ENCODE results near the gene CUL4A. TPM values are rescaled to one million over a fixed set of nuclear protein-coding genes. Genes with fewer than 3 reads are reported as not detected.

Gene CUL4A
- total and polyA plus RNA-seq, 2 donors (not counting 1 experiment from before 2014, with no cell fraction given) = 107 to 126 TPM

GRCh38 chr13:113176280-113176679 lies 33.1 kb upstream of the CUL4A start:
- Histone ChIP-seq H3K9me3 (ENCODE audit: control insufficient read depth, insufficient read depth, low read depth, low read length) (no peaks in the 10 kb centered on the region), H3K9ac (ENCODE audit: insufficient read depth, low read length) (no peak overlapping the region), H3K4me1 (ENCODE audit: control insufficient read depth, extremely low read depth, insufficient read depth, low read length) (peaks cover 30% of the 10 kb centered on the region), H3K36me3 (ENCODE audit: control insufficient read depth, insufficient read depth, low read length) (peaks cover 37% of the 10 kb centered on the region), H3K4me3 (replicated peaks in 1 of 4; ENCODE audit: control extremely low read depth in 1 of 4, insufficient read depth in 1 of 4, low read depth in 3 of 4, low read length in 4 of 4) (no peak overlapping the region), H4K20me1 (ENCODE audit: control insufficient read depth, extremely low read depth, insufficient read depth, low read length) (no peaks in the 10 kb centered on the region), H2AFZ (ENCODE audit: low read length) (no peak overlapping the region), H3K27me3 (ENCODE audit: control insufficient read depth, insufficient read depth, low read length) (no peaks in the 10 kb centered on the region), H3K27ac (ENCODE audit: insufficient read depth, low read length) (peak overlapping the region; percentile 16), H3K4me2 (ENCODE audit: extremely low read depth, insufficient read depth, low read length) (no peak overlapping the region), H3K79me2 (ENCODE audit: control insufficient read depth, insufficient read depth, low read length) (peaks cover 4% of the 10 kb centered on the region)
- no peak for DNase-seq (ENCODE audit: low read depth in 2 of 2)
- no peak for TF ChIP-seq EZH2 (IDR thresholded peaks at IDR 0.05; ENCODE audit: low read length, missing control alignments)
- TF ChIP-seq CTCF (conservative IDR thresholded peaks at IDR 0.05 in 1 of 2, IDR thresholded peaks at IDR 0.05 in 1 of 2; ENCODE audit: low read depth in 1 of 2, low read length in 2 of 2) = no peak

- Histone ChIP-seq H2AFZ (ENCODE audit: low read length) (no peak overlapping the region), H3K4me1 (ENCODE audit: control insufficient read depth, extremely low read depth, insufficient read depth, low read length) (peaks cover 32% of the 10 kb centered on the region)
Observed at GRCh38 chr13:113176822-113177221, 32.6 kb upstream of the CUL4A start.

More at GRCh38 chr13:113176822-113177221, 32.6 kb upstream of the CUL4A start:
- Histone ChIP-seq H3K27me3 (ENCODE audit: control insufficient read depth, insufficient read depth, low read length) (no peaks in the 10 kb centered on the region), H4K20me1 (ENCODE audit: control insufficient read depth, extremely low read depth, insufficient read depth, low read length) (no peaks in the 10 kb centered on the region), H3K4me2 (ENCODE audit: extremely low read depth, insufficient read depth, low read length) (no peak overlapping the region), H3K36me3 (ENCODE audit: control insufficient read depth, insufficient read depth, low read length) (peaks cover 34% of the 10 kb centered on the region), H3K9me3 (ENCODE audit: control insufficient read depth, insufficient read depth, low read depth, low read length) (no peaks in the 10 kb centered on the region), H3K9ac (ENCODE audit: insufficient read depth, low read length) (no peak overlapping the region), H3K79me2 (ENCODE audit: control insufficient read depth, insufficient read depth, low read length) (peaks cover 6% of the 10 kb centered on the region), H3K27ac (ENCODE audit: insufficient read depth, low read length) (peak overlapping the region; percentile 57), H3K4me3 (replicated peaks in 1 of 4; ENCODE audit: control extremely low read depth in 1 of 4, insufficient read depth in 1 of 4, low read depth in 3 of 4, low read length in 4 of 4) (no peak overlapping the region)
- no peak for TF ChIP-seq CTCF (conservative IDR thresholded peaks at IDR 0.05 in 1 of 2, IDR thresholded peaks at IDR 0.05 in 1 of 2; ENCODE audit: low read depth in 1 of 2, low read length in 2 of 2)
- TF ChIP-seq EZH2 (IDR thresholded peaks at IDR 0.05; ENCODE audit: low read length, missing control alignments) = no peak
- no peak for DNase-seq (ENCODE audit: low read depth in 2 of 2)

All from fibroblast of lung (primary cell).